NK-92 treated with Interleukin-12 subunit alpha and Interleukin-12 subunit beta, amount 100 ng/mL, for 24 hours (cell line): Measurements from ENCODE around the gene TMTC3.
"Not testable (repeated sequence)": the region's sequence is repeated elsewhere in the genome, so short reads cannot be mapped to it uniquely, and the experiment has no call there.

Experiments used
- DNase-seq: peaks from one replicate; lab custom pipeline; 2025; lab: John Stamatoyannopoulos, UW

The TMTC3 gene

DNA sequence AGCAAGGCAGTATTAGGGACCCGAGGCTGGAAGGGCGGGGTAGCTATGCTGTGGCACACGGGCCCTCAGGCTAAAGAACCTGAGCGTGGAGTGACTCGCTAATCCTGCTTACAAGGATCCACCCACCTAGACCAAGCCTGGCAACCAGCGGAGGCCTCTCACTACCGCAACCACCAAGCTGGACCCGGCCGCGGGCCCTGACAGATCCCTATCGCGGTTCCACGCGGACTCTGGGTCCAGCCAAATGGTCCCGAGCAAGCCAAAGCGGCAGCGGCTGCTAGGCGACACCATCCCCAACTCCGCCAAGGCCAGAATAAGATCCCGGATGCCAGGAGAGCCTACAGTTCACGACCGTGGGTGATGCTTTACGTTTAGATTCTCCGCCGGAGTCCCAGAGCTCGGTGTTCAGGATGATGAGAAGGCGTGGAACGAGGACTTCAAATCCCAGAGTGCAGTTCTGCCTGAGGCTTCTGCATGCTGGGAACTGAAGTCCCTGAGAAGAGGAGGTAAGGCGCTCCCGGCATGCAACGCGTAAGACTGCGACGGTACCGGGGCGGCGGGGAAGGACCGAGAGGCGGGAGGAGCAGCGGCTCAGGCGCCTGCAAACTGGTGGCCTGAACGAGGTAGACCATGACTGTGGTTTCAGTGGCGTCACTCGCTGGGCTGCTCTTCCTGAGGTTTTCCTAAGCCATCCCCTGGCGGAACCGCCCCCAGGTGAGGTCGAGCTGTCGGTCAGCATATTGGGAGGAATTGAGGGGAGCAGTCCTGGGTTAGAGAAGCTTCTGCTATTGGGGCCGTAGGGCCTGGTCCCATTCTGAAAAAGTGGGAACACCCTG, at the start of gene TMTC3, which contains the start of gene CEP290:
Gene TMTC3 (plus strand): TSS at position 534 of the 836 bp plus-strand sequence. CDS start 6,009 bp downstream, outside the sequence.
Gene CEP290 (minus strand): TSS at position 315 of the 836 bp plus-strand sequence. CDS start 781 bp downstream, outside the sequence.
- DNase-seq = peak; percentile 85

- DNase-seq = no peak
Observed at GRCh38 chr12:88092771-88093170, 49.3 kb upstream of the TMTC3 start.

DNA sequence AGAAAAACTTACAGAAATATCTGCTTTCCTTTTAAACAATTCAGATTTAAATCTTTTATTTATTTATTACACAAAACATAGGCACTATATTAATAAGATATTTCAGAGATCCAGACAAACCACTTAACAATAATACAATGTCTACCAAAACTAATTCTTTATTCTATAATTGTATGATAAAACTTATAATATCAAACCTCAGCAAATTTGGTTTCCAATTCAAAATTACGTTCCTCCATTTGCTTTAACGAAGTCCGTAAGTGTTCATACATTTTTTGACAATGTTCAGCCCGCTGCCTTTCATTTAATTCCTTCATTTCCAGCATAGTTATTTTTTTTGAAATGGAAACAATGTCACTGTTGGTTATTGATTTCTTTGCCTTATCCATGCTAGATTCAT, 48.5 kb upstream of the TMTC3 start:
- no peak for DNase-seq

DNA sequence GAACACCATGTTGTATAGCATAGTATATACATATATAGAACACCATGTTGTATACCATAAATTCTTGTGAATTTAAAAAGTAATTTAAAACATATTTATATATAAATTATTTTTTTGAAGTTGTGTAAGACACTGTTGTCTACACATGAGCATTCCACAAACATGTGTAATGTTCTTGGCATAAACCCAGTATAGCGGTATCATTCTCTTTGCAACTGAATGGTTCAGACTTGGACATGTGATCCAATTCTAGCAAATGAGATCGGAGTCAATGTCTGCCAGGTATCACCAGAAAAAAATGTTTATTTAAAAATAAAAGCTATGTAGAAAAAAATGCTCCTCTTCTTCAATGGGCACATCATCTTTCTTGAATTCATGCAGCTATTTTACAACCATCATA, 34.1 kb upstream of the TMTC3 start:
- no peak for DNase-seq

DNA sequence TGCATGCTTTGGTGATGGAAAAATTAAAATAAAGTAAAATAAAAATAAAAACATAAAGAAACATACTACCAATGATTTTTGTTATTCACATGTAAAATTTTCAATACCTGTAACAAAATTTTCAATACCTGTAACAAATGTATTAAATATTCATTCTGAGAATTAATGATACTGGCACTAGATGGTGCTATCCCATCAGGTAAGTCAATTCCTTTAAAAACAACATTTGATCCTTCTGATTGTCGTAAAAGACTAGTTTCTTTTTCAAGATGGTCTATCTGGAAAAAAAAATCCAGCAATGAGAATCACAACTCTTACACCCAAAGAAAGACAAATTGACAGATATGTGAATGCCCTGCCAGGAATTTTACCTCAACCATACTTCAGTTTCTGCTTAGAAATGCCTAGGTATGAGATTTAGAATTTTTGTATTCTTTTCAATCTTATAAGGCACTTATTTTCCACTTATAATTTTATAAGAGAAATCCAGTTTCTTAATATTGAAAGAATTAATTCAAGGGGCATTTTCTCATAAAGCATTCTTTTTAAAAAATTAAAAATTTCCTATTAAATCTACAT, 30.9 kb upstream of the TMTC3 start:
- no peak for DNase-seq

DNA sequence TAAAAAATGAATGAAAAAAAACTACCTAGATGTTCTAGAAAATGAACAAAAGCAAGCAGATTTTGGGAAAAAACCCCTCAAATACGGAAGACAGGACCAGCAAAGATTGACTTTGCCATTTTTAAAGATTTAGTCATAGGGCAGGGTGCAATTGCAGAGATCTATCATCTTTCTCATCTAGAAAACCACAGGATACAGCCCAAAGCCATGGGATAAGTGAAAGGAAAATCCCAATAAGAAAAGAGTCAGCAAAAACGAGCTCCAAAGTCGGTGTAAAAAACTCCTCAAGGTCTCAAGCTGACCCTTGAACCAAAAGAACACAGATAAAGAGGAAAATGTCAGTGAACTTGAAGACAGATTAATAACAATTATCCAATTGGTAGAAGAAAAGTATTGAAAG, 28.2 kb upstream of the TMTC3 start:
- no peak for DNase-seq

DNA sequence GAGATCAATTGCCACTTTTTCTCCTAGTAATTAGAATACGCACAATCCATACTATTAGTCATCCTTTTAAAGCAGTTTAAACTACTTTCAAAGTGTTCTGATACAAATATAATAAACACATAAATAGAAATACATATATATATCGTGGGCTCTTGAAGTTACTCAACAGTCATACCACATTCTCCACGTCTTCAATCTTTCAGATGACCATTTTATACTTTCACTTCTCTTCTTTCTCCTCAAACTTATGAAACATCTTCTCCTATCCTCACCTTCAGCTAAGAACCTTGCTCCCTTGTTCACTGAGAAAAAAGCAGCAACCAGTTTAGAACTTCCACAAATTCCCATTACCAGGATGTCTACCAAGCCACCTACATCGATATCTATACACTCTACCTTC, 19.4 kb upstream of the TMTC3 start:
- no peak for DNase-seq

GRCh38 chr12:88127099-88127498, 15.0 kb upstream of the TMTC3 start:
- no peak for DNase-seq

DNA sequence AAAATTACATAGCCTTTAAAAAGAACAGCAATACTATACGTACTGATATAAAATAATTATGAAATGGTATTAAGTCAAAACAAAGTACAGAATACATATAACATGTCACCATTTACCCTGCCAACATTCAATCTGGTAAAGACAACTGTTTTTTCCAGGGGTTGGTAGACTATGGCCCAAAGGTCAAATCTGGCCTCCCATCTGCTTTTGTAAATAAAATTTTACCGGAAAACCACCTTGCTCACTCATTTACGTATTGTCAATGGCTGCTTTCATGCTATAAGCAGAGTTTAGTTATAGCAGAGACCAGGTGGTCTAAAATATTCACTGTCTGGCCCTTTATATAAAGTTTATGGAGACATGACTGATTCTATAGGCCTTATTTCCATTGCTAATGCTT, 14.3 kb upstream of the TMTC3 start:
- no peak for DNase-seq

DNA sequence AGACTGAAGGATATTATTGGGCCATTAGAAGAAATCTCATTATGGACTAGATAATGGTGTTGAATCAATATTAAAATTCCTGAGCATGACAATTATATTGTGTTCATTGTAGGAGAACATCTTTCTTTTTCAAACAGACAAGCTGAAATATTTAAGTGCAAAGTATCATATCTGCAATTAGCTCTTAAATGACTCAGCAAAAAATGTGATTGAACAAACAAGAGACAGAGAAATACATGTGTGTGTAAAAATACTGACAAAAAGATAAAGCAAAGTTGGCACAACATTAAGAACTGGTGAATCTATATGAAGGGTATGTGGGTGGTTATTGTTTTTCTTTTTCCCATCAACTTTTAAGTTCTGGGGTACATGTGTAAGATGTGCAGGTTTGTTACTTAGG, 9.7 kb upstream of the TMTC3 start:
- DNase-seq = no peak

DNA sequence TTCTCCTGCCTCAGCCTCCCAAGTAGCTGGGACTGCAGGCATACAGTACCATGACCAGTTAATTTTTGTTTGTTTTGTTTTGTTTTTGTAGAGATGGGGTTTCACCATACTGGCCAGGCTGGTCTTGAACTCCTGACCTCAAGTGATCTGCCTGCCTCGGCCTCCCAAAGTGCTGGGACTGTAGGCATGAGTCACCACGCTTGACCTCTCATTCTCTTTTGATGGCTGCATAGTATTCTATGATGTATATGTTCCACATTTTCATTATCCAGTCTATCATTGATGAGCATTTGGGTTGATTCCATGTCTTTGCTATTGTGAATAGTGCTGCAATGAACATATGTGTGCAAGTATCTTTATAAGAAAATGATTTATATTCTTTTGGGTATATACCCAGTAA, 8.9 kb upstream of the TMTC3 start:
- not testable (repeated sequence) for DNase-seq

DNA sequence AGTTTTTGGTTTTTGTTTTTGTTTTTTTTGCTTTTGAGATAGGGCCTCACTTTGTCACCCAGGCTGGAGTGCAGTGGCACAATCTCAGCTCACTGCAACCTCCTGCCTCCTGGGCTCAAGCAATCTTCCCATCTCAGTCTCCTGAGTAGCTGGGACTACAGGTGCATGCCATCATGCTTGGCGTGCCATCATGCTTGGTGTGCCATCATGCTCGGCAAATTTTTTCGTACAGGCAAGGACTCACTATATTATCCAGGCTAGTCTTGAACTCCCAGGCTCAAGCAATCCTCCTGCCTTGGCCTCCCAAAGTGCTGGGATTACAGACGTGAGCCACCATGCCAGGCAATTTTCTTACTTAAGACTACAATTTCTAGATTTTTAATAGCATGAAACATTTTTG, 2.4 kb upstream of the TMTC3 start:
- DNase-seq = not testable (repeated sequence)

GRCh38 chr12:88141425-88141773, 708 bp upstream of the TMTC3 start:
- no peak for DNase-seq

GRCh38 chr12:88142610-88142991, 494 bp downstream of the TMTC3 start:
- peak; percentile 2 for DNase-seq

GRCh38 chr12:88144037-88144436, 1.9 kb downstream of the TMTC3 start:
- no peak for DNase-seq

GRCh38 chr12:88144546-88145468, 2.7 kb downstream of the TMTC3 start:
- no peak for DNase-seq

GRCh38 chr12:88145567-88146505, 3.7 kb downstream of the TMTC3 start:
- no peak for DNase-seq

DNA sequence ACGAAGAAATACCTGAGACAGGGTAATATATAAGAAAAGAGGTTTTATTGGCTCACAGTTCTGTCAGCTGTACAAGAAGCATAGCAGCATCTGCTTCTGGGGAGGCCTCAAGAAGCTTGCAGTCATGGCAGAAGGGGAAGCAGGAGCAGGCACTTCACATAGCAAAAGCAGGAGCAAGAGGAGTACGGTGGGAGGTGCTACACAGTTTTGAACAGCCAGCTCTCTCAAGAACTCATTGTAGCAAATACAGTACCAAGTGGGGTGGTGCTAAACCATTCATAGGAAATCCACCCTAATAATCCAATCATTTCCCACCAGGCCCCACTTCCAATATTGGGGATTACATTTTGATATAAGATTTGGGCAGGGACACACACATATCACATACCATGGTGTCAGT, 8.0 kb downstream of the TMTC3 start:
- DNase-seq = no peak

DNA sequence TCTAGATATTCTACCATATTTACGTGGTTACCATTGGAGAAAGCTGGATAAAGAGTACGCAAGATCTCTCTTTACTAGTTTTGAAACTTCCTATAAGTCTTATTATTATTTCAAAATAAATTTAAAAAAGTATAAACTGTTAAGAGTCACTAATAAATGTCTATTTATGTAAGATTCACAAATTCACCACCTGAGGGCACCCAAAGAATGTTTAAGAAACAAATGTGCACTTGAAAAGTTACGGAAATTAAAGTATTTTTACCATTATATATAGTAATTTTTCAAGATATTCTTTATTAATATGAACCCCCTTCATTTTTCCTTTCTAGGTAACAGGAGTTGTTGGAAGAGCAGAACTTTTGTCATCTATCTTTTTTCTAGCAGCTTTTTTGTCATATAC, 11.9 kb downstream of the TMTC3 start:
- no peak for DNase-seq

GRCh38 chr12:88156075-88156654, 14.1 kb downstream of the TMTC3 start:
- DNase-seq = no peak

DNA sequence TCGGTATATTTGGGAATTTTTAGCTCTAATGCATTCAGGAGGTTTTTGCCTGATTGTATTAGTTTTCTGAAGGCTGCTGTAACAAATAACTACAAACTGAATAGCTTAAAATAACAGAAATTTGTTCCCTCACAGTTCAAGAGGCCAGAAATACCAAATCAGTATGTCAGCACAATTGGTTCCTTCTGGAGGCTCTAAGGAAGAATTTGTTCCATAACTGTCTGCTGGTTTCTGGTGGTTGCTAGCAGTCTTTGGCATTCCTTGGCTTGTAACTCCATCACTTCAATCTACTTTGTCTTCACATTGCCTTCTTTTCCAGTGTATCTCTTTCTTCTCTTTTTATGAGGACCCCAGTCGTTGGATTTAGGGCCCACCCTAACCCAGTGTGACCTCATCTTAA, 21.3 kb downstream of the TMTC3 start:
- DNase-seq = no peak
